HEK293T (cell line): Measurements from ENCODE around the gene EPB41L4B.

Source experiments
- FOXK2 ChIP-seq: fragments of 450-650 bp; IDR thresholded peaks from 2 replicates; pipeline ENCODE4 v1.6.1; 2016; ENCODE audit warnings: mild to moderate bottlenecking
- SUZ12 ChIP-seq: fragments of 450-650 bp; IDR thresholded peaks from 2 replicates; pipeline ENCODE4 v1.6.1; 2016; ENCODE audit warnings: mild to moderate bottlenecking

GRCh38 chr9:109354190-109354589, 33.3 kb upstream of the EPB41L4B start:
- no peak for TF ChIP-seq SUZ12
- no peak for TF ChIP-seq FOXK2
